ENCODE measurements around the gene TMEFF2. TPM values are rescaled to one million over a fixed set of nuclear protein-coding genes. Genes with fewer than 3 reads are reported as not detected.
A peak's percentile ranks its signal among the peaks of the same experiment; 100 is the strongest.
"Not testable (repeated sequence)": the region's sequence is repeated elsewhere in the genome, so short reads cannot be mapped to it uniquely, and the experiment has no call there.

Gene TMEFF2
- total RNA-seq, 1 donor = 9.4 TPM

DNA sequence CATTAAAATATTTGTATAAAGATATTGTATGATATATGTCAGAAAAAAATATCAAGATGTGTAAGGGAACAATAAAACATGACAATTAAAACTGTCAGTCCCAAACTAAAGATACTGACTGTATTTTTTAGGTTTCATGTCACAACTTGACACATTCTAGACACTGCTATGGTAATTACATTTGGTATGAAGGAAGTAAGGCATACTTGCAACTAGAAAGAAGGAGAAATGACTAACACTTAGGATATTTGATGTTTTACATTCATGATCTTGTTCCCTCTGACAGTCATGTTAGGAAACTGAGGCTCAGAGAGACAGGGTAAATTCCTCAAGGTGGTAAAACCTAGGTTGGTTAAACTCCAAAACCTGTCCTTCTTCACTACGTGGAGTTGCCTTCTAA, 68.3 kb downstream of the TMEFF2 start:
- TF ChIP-seq, protein P1, sequence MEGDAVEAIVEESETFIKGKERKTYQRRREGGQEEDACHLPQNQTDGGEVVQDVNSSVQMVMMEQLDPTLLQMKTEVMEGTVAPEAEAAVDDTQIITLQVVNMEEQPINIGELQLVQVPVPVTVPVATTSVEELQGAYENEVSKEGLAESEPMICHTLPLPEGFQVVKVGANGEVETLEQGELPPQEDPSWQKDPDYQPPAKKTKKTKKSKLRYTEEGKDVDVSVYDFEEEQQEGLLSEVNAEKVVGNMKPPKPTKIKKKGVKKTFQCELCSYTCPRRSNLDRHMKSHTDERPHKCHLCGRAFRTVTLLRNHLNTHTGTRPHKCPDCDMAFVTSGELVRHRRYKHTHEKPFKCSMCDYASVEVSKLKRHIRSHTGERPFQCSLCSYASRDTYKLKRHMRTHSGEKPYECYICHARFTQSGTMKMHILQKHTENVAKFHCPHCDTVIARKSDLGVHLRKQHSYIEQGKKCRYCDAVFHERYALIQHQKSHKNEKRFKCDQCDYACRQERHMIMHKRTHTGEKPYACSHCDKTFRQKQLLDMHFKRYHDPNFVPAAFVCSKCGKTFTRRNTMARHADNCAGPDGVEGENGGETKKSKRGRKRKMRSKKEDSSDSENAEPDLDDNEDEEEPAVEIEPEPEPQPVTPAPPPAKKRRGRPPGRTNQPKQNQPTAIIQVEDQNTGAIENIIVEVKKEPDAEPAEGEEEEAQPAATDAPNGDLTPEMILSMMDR (IDR thresholded peaks at IDR 0.05; ENCODE audit: insufficient read depth, low read length) = no peak
- no peak for DNase-seq (ENCODE audit: low read depth)
- H3K4me3 ChIP-seq (ENCODE audit: low read depth, low read length) = no peak overlapping the region

DNA sequence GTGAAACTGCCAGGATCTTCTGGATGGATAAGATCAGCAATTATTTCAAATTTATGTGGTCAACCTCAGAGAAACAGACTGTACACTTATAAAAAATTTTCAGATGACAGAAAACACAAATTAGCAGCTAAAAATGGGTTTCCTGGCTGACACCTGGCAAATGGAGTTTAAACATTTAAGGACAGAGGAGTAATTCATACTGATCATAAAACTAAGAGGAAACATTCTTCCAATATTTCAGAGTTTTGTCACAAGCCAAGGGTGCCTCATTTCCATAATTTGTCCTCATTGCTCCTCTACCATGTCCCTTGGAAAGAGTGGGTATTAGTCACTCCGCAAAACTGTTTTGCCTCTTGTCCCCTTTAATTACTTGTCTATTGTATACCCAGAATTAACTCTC, 70.2 kb downstream of the TMEFF2 start:
- TF ChIP-seq, protein P1 (IDR thresholded peaks at IDR 0.05; ENCODE audit: insufficient read depth, low read length) = no peak
- no peak overlapping the region for H3K4me3 ChIP-seq (ENCODE audit: low read depth, low read length)
- DNase-seq (ENCODE audit: low read depth) = no peak

DNA sequence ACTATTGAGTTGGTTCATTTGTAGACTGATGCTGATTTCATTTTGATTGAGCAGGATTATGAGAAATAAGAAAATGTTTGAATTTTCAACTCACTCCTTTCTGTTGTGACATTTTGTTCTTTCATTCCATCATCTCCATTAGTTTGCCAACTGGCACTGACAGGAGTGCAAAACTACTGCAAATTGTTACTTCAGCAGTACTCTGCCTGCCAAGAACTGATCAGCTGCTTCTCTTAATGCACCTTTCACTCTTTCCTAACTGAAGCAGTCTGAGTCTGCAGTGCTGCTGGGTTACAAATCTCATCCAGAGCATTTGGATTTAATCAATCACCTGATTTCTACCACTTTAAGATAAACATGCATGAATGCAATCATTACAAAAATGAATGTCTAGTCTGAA, 70.9 kb downstream of the TMEFF2 start:
- peak; percentile 72 for DNase-seq (ENCODE audit: low read depth)
- TF ChIP-seq, protein P1 (IDR thresholded peaks at IDR 0.05; ENCODE audit: insufficient read depth, low read length) = no peak
- no peak overlapping the region for H3K4me3 ChIP-seq (ENCODE audit: low read depth, low read length)

DNA sequence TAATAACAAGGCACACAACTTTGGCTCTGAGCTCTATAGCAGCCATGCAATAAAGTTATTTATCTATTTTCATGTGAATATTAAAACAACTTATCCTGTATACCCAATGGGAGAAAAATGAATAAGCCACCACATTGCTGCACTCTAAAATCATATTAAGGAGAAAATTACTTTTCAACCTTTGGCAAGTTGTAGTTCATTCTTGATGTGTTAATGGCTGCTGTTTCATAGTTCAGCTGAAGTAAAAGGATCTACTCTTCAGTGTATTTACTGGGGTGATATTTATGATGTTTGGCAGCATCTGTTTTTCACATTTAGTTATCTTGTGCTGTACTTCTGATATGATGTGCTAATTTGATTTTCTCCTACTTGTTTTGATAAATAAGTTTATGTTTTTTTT, 71.8 kb downstream of the TMEFF2 start:
- TF ChIP-seq, protein P1 (IDR thresholded peaks at IDR 0.05; ENCODE audit: insufficient read depth, low read length) = no peak
- DNase-seq (ENCODE audit: low read depth) = no peak
- no peak overlapping the region for H3K4me3 ChIP-seq (ENCODE audit: low read depth, low read length)

DNA sequence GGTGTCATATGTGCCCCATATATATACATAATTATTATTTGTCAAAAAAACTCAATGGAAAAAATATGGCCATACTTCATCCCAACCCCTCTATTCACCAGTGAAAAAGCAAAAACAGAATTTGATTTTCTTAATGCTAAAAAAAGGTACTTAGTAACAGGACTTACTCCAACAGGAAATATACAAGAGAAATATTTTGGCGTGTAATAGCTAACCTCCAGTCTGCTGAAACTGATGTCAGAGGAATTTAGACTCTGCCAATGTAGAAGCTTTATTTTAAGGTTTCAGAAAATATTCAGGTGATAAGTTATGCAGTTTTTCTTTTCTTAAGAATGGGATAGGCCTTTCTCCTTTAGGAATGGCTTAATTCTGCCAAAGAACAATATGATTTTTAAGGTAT, 72.6 kb downstream of the TMEFF2 start:
- DNase-seq (ENCODE audit: low read depth) = no peak
- TF ChIP-seq, protein P1 (IDR thresholded peaks at IDR 0.05; ENCODE audit: insufficient read depth, low read length) = no peak
- H3K4me3 ChIP-seq (ENCODE audit: low read depth, low read length) = no peak overlapping the region

DNA sequence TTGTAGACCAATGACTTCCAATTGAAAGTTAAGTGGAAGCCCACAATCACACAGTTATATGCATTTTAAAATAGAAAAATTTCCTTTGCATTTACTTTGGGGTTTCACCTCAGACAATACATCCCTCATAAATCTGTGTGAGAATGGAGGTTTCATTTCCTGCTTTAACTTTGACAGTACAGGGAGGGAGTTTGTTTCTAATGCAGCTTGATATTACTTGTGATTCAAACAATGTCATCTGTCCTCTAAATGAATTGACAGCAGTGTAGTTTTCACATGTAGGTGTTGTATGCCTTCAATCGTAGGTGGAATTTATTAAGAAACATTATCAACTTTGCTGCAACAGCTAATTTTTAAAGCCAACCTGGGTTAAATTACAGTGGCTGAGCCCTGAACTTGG, 75.2 kb downstream of the TMEFF2 start:
- no peak overlapping the region for H3K4me3 ChIP-seq (ENCODE audit: low read depth, low read length)
- TF ChIP-seq, protein P1 (IDR thresholded peaks at IDR 0.05; ENCODE audit: insufficient read depth, low read length) = no peak
- DNase-seq (ENCODE audit: low read depth) = no peak

DNA sequence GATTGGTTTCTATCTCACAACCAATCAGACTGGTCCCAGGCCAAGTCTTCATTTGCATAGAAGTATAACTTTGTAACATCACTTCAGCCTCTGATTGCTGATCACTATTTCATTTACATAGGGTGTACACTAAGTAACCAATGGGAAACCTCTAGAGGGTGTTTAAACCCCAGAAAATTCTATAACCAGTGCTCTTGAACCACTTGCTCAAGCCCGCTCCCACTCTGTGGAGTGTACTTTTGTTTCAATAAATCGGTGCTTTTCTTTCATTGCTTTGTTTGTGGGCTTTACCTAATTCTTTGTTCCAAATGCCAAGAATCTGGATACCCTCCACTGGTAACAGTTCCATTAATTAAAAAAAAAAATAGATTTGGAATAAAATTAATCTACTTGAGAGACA, 77.0 kb downstream of the TMEFF2 start:
- TF ChIP-seq, protein P1 (IDR thresholded peaks at IDR 0.05; ENCODE audit: insufficient read depth, low read length) = no peak
- DNase-seq (ENCODE audit: low read depth) = no peak
- no peak overlapping the region for H3K4me3 ChIP-seq (ENCODE audit: low read depth, low read length)

DNA sequence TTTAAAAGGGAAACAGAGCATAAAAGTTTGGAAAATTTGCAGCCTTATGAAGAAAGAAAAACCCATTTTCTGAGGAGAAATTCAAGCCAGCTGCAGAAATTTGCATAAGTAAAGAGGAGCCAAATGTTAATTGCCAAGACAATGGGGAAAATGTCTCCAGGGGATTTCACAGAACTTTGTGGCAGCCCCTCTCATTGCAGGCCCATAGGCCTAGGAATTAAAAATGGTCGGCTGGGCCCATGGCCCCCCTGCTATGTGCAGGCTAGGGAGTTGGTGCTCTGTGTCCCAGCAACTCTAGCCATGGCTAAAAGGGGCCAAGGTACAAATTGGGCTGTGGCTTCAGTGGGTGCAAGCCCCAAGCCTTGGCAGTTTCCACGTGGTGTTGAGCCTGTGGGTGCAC, 83.2 kb downstream of the TMEFF2 start:
- not testable (repeated sequence) for DNase-seq (ENCODE audit: low read depth); H3K4me3 ChIP-seq (ENCODE audit: low read depth, low read length)
